ENCODE measurements around the gene SLC28A3. TPM values are rescaled to one million over a fixed set of nuclear protein-coding genes. Genes with fewer than 3 reads are reported as not detected.

SLC28A3 gene
- total RNA-seq, 1 experiment from 2014 or later, result not detected

- intact Hi-C loops (cut with micrococcal nuclease; ENCODE audit: unreplicated experiment) (no loop called here), in situ Hi-C loops (cut with HindIII; ENCODE audit: low pct_unique_long_range_greater_than_20kb, low sequenced_read_pairs) (no loop called here)
- H3K4me3 ChIP-seq (ENCODE audit: low read depth in 2 of 2, low read length in 2 of 2), result no peak overlapping the region
- ChIA-PET POLR2A (no interaction called here), CTCF (no interaction called here)
- no peaks in the 10 kb centered on the region for H3K4me1 ChIP-seq (ENCODE audit: control insufficient read depth, insufficient read depth, low read length)
- no peaks in the 10 kb centered on the region for H3K9me3 ChIP-seq (ENCODE audit: control insufficient read depth, insufficient read depth, low read depth, low read length)
- H3K36me3 ChIP-seq (ENCODE audit: control insufficient read depth, insufficient read depth, low read length), result no peaks in the 10 kb centered on the region
- no TSS peak for BruUV-seq (replicated peaks)
- ATAC-seq (no peak), DNase-seq (ENCODE audit: low read depth, low spot score) (no peak)
- H3K27ac ChIP-seq (ENCODE audit: low read length), result no peak overlapping the region
- TF ChIP-seq SIN3A (IDR thresholded peaks at IDR 0.05; ENCODE audit: borderline replicate concordance, insufficient read depth, low read depth, low read length), result no peak
- TF ChIP-seq POLR2AphosphoS5 (IDR thresholded peaks at IDR 0.05; ENCODE audit: low read depth, low read length), result no peak
- TF ChIP-seq TCF7L2 (IDR thresholded peaks at IDR 0.05; ENCODE audit: low read depth, low read length), result no peak
- no peak for TF ChIP-seq REST (IDR thresholded peaks at IDR 0.05; ENCODE audit: insufficient read depth in 1 of 2, low read depth in 2 of 2, low read length in 1 of 2)
- TF ChIP-seq CTCF (IDR thresholded peaks at IDR 0.05), result no peak
- H3K27me3 ChIP-seq (ENCODE audit: control insufficient read depth, insufficient read depth, low read length), result no peaks in the 10 kb centered on the region
Measured at GRCh38 chr9:84339962-84340361, 596 bp downstream of the SLC28A3 start.

- no peaks in the 10 kb centered on the region for H3K4me1 ChIP-seq (ENCODE audit: control insufficient read depth, insufficient read depth, low read length)
- POLR2A ChIA-PET, result no interaction called here
- no peak overlapping the region for H3K4me3 ChIP-seq (ENCODE audit: low read depth in 2 of 2, low read length in 2 of 2)
- H3K9me3 ChIP-seq (ENCODE audit: control insufficient read depth, insufficient read depth, low read depth, low read length), result no peaks in the 10 kb centered on the region
- BruUV-seq (replicated peaks), result no TSS peak
- intact Hi-C loops (cut with micrococcal nuclease; ENCODE audit: unreplicated experiment) (no loop called here), in situ Hi-C loops (cut with HindIII; ENCODE audit: low pct_unique_long_range_greater_than_20kb, low sequenced_read_pairs) (no loop called here)
- H3K27me3 ChIP-seq (ENCODE audit: control insufficient read depth, insufficient read depth, low read length), result no peaks in the 10 kb centered on the region
- ATAC-seq (no peak), DNase-seq (ENCODE audit: low read depth, low spot score) (no peak)
- H3K36me3 ChIP-seq (ENCODE audit: control insufficient read depth, insufficient read depth, low read length), result no peaks in the 10 kb centered on the region
- CTCF ChIA-PET, result no interaction called here
- H3K27ac ChIP-seq (ENCODE audit: low read length), result no peak overlapping the region
- no peak for TF ChIP-seq REST (IDR thresholded peaks at IDR 0.05; ENCODE audit: insufficient read depth in 1 of 2, low read depth in 2 of 2, low read length in 1 of 2)
- no peak for TF ChIP-seq POLR2AphosphoS5 (IDR thresholded peaks at IDR 0.05; ENCODE audit: low read depth, low read length)
- no peak for TF ChIP-seq SIN3A (IDR thresholded peaks at IDR 0.05; ENCODE audit: borderline replicate concordance, insufficient read depth, low read depth, low read length)
- no peak for TF ChIP-seq CTCF (IDR thresholded peaks at IDR 0.05)
- no peak for TF ChIP-seq TCF7L2 (IDR thresholded peaks at IDR 0.05; ENCODE audit: low read depth, low read length)
Measured at GRCh38 chr9:84339503-84339902, 1.1 kb downstream of the SLC28A3 start.
